Measurements from ENCODE around the gene AP5B1. TPM values are rescaled to one million over a fixed set of nuclear protein-coding genes. Genes with fewer than 3 reads are reported as not detected.

The AP5B1 gene
- total and polyA plus RNA-seq, 2 experiments from 2014 or later, result 3.1 to 16.1 TPM

- no peak for DNase-seq (ENCODE audit: low spot score)
- no peak overlapping the region for H3K4me3 Mint-ChIP-seq
- Histone ChIP-seq H4K20me1 (replicated peaks; ENCODE audit: insufficient read depth) (no peaks in the 10 kb centered on the region), H2AFZ (no peak overlapping the region), H3K79me2 (replicated peaks; ENCODE audit: insufficient read depth) (no peaks in the 10 kb centered on the region), H3K9me2 (ENCODE audit: insufficient read depth) (no peaks in the 10 kb centered on the region), H3K4me3 (no peak overlapping the region), H3K36me3 (ENCODE audit: insufficient read depth) (0 out of 2 replicates have a peak, but pooled peaks cover 5% of the 10 kb centered on the region), H3K27me3 (ENCODE audit: insufficient read depth) (no peaks in the 10 kb centered on the region), H3F3A (replicated peaks; ENCODE audit: low read depth) (no peaks in the 10 kb centered on the region), H3K4me1 (ENCODE audit: insufficient read depth) (no peaks in the 10 kb centered on the region), H3K4me2 (no peak overlapping the region), H3K27ac (ENCODE audit: low read depth) (no peak overlapping the region)
- no peaks in the 10 kb centered on the region; the same call in 2 of the 3 replicates for H3K4me1 Mint-ChIP-seq
- H3K9me3 Mint-ChIP-seq, result peaks cover 47% of the 10 kb centered on the region
- no peak overlapping the region for H3K27ac Mint-ChIP-seq
- TF ChIP-seq EZH2 (IDR thresholded peaks at IDR 0.05; ENCODE audit: low read depth, unreplicated experiment), result no peak
- TF ChIP-seq ZNF331 (CRISPR knock-in tag; IDR thresholded peaks at IDR 0.05; ENCODE audit: low read depth), result no peak
- no peak for TF ChIP-seq REST (IDR thresholded peaks at IDR 0.05; ENCODE audit: unreplicated experiment)
- TF ChIP-seq STAT1 (IDR thresholded peaks at IDR 0.05; ENCODE audit: unreplicated experiment), result no peak
- TF ChIP-seq CTCF (conservative IDR thresholded peaks at IDR 0.05; ENCODE audit: low read depth in 2 of 2), result no peak
- no peak for TF ChIP-seq JUNB (IDR thresholded peaks at IDR 0.05; ENCODE audit: unreplicated experiment)
- no peak for TF ChIP-seq NANOG (IDR thresholded peaks at IDR 0.05; ENCODE audit: borderline replicate concordance)
- TF ChIP-seq ZNF462 (CRISPR knock-in tag; IDR thresholded peaks at IDR 0.05), result no peak
- TF ChIP-seq CREB1 (CRISPR knock-in tag; IDR thresholded peaks at IDR 0.05; ENCODE audit: low read depth), result no peak
- TF ChIP-seq ETS1 (IDR thresholded peaks at IDR 0.05), result no peak
- TF ChIP-seq EZH2phosphoT487 (IDR thresholded peaks at IDR 0.05; ENCODE audit: unreplicated experiment), result no peak
- no peak for TF ChIP-seq POLR2AphosphoS5 (IDR thresholded peaks at IDR 0.05; ENCODE audit: low read depth)
- TF ChIP-seq ZNF114 (CRISPR knock-in tag; IDR thresholded peaks at IDR 0.05), result no peak
- H3K36me3 Mint-ChIP-seq (ENCODE audit: low read depth), result peaks cover 10% of the 10 kb centered on the region; the same call in 1 of the 3 replicates
- H3K27me3 Mint-ChIP-seq (ENCODE audit: insufficient read depth, low read depth, poor library complexity), result peaks cover 3% of the 10 kb centered on the region
- no peak for ATAC-seq
These were observed 41.8 kb downstream of the AP5B1 start for GRCh38 chr11:65739022-65739421.

Measured in GM23338 (cell line).